ENCODE measurements around the gene PGBD4.

GRCh38 chr15:34065261-34065660, 36.6 kb upstream of the PGBD4 start:
- no peak for TF ChIP-seq CTCF (IDR thresholded peaks at IDR 0.05)
- no peak for TF ChIP-seq POLR2A (IDR thresholded peaks at IDR 0.05)

All from body of pancreas (tissue), 4 donors.